Measurements from ENCODE around the gene KLC3.

DNA sequence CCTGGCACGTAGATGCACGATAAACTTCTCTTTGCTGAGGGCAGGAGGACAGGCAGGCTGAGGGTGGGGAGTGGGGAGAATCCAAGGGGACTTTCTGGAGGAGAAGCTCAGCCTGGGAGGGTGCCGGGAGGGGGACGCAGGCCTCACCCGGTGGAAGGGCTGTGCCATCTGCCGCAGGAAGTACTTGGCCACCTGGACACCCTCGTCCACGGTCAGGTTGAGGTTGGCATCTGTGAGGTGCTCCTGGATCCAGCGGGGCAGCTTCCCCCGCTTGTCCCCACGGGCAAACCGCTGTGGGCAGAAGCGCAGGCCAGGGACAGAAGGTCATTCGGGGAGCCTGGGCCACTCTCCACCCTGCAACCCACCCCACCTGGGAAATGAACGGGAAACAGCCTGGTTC is 11.5 kb downstream of the KLC3 start:
- TF ChIP-seq CTCF (IDR thresholded peaks at IDR 0.05) = no peak
- TF ChIP-seq POLR2A (IDR thresholded peaks at IDR 0.05) = no peak
